ENCODE results near the gene HSPBP1.
A peak's percentile ranks its signal among the peaks of the same experiment; 100 is the strongest.

HSPBP1 gene

GRCh38 chr19:55279770-55280643 lies at the start of gene HSPBP1:
Gene HSPBP1 (minus strand): TSS chr19:55280110. CDS start chr19:55279608, 502 bp downstream.
- DNase-seq: peak; percentile 85

GRCh38 chr19:55328774-55329318 lies 48.9 kb upstream of the HSPBP1 start:
- peak; percentile 46 for DNase-seq

- peak; percentile 86 for DNase-seq
These were observed 45.3 kb upstream of the HSPBP1 start, which contains the start of gene TMEM150B for GRCh38 chr19:55325172-55325571. Gene TMEM150B (minus strand): TSS chr19:55325341. CDS start chr19:55321036, 4,305 bp downstream.

- DNase-seq: peak; percentile 50
These were observed 44.8 kb upstream of the HSPBP1 start for GRCh38 chr19:55324662-55325061.

GRCh38 chr19:55322204-55322885 lies 42.4 kb upstream of the HSPBP1 start:
- DNase-seq: no peak

GRCh38 chr19:55321466-55322137 lies 41.7 kb upstream of the HSPBP1 start:
- peak; percentile 73 for DNase-seq

- no peak for DNase-seq
These were observed 41.0 kb upstream of the HSPBP1 start for GRCh38 chr19:55320844-55321419.

GRCh38 chr19:55319785-55320184 lies 39.9 kb upstream of the HSPBP1 start:
- no peak for DNase-seq

- DNase-seq: no peak
These were observed 36.7 kb upstream of the HSPBP1 start for GRCh38 chr19:55316646-55317045.

GRCh38 chr19:55315956-55316525 lies 36.1 kb upstream of the HSPBP1 start:
- no peak for DNase-seq

- no peak for DNase-seq
These were observed 34.5 kb upstream of the HSPBP1 start for GRCh38 chr19:55314396-55314795.

GRCh38 chr19:55312621-55313512 lies 33.0 kb upstream of the HSPBP1 start:
- DNase-seq: no peak

GRCh38 chr19:55311797-55312196 lies 31.9 kb upstream of the HSPBP1 start:
- DNase-seq: no peak

- DNase-seq: no peak
These were observed 31.5 kb upstream of the HSPBP1 start for GRCh38 chr19:55311397-55311796.

GRCh38 chr19:55310498-55310897 lies 30.6 kb upstream of the HSPBP1 start:
- DNase-seq: no peak

- no peak for DNase-seq
These were observed 29.5 kb upstream of the HSPBP1 start for GRCh38 chr19:55309448-55309847.

- no peak for DNase-seq
These were observed 28.4 kb upstream of the HSPBP1 start for GRCh38 chr19:55308281-55308680.

- DNase-seq: no peak
These were observed 26.8 kb upstream of the HSPBP1 start for GRCh38 chr19:55306712-55307111.

GRCh38 chr19:55305983-55306562 lies 26.2 kb upstream of the HSPBP1 start:
- no peak for DNase-seq

GRCh38 chr19:55305491-55305890 lies 25.6 kb upstream of the HSPBP1 start:
- peak; percentile 47 for DNase-seq

- no peak for DNase-seq
These were observed 25.1 kb upstream of the HSPBP1 start for GRCh38 chr19:55304980-55305379.

Measured in suppressor macrophage treated with lipopolysaccharide for 4 hours (primary cell).